Smooth muscle cell (in vitro differentiated cells): ENCODE results near the gene ZNF628. TPM values are rescaled to one million over a fixed set of nuclear protein-coding genes. Genes with fewer than 3 reads are reported as not detected.

ENCODE experiments used
- DNase-seq: peaks from one replicate; lab custom pipeline; 2025; ENCODE audit not compliant: unreplicated experiment; lab: John Stamatoyannopoulos, UW
- H2AFZ ChIP-seq: fragments of 200-600 bp; sonication (generic); 2 replicates; pipeline ENCODE4 v1.6.0; 2016; ENCODE audit warnings: antibody characterized with exemption, low read depth, mild to moderate bottlenecking
- H3F3A ChIP-seq: fragments of 200-600 bp; sonication (generic); 2 replicates; pipeline ENCODE4 v1.6.0; 2017; ENCODE audit warnings: antibody characterized with exemption, low read depth
- H3K27ac ChIP-seq: fragments of 200-600 bp; sonication (generic); 2 replicates; pipeline ENCODE4 v1.5.1; 2016; ENCODE audit warnings: low read depth, mild to moderate bottlenecking
- H3K27me3 ChIP-seq: fragments of 200-600 bp; sonication (generic); 2 replicates; pipeline ENCODE4 v1.6.1; 2016; ENCODE audit warnings: low read depth, mild to moderate bottlenecking
- H3K36me3 ChIP-seq: fragments of 200-600 bp; sonication (generic); 2 replicates; pipeline ENCODE4 v1.5.1; 2016; ENCODE audit warnings: low read depth
- H3K4me1 ChIP-seq: fragments of 200-600 bp; sonication (generic); 2 replicates; pipeline ENCODE4 v1.5.1; 2016; ENCODE audit warnings: low read depth
- H3K4me2 ChIP-seq: fragments of 200-600 bp; sonication (generic); 2 replicates; pipeline ENCODE4 v1.6.0; 2016; ENCODE audit warnings: mild to moderate bottlenecking
- H3K4me3 ChIP-seq: fragments of 200-600 bp; sonication (generic); 2 replicates; pipeline ENCODE4 v1.5.1; 2016; ENCODE audit warnings: mild to moderate bottlenecking
- H3K79me2 ChIP-seq: fragments of 200-600 bp; sonication (generic); 2 replicates; pipeline ENCODE4 v1.6.0; 2016; ENCODE audit warnings: low read depth, mild to moderate bottlenecking
- H3K9ac ChIP-seq: fragments of 200-600 bp; sonication (generic); 2 replicates; pipeline ENCODE4 v1.6.0; 2016; ENCODE audit warnings: low read depth
- H3K9me3 ChIP-seq: fragments of 200-600 bp; sonication (generic); replicated peaks from 2 replicates; pipeline ENCODE4 v1.5.1; 2016; ENCODE audit warnings: low read depth
- H4K20me1 ChIP-seq: fragments of 200-600 bp; sonication (generic); 2 replicates; pipeline ENCODE4 v1.6.0; 2016; ENCODE audit warnings: low read depth
- CTCF ChIP-seq: fragments of 200-600 bp; sonication (generic); IDR thresholded peaks from 2 replicates; pipeline ENCODE4 v1.5.1; 2017; ENCODE audit warnings: borderline replicate concordance, mild to moderate bottlenecking, antibody characterized with exemption; ENCODE audit not compliant: insufficient read depth, poor library complexity, severe bottlenecking
- WGBS: methylation state at CpG from one replicate; pipeline ENCODE4 v1.1.7; 2016; ENCODE audit warnings: low lambda C conversion rate; 5-methylcytosine and 5-hydroxymethylcytosine counted together
- polyA plus RNA-seq: library from polyadenylated mRNA; unstranded; fragments of >200 nt; fragmentation: Nextera tagmentation; extraction: Ambion mirVana; gene quantifications from 2 replicates; pipeline ENCODE4 v1.2.1, GENCODE V29; 2016
- total RNA-seq: library from RNA; depleted of rRNA; stranded (reverse); fragments of >200 nt; gene quantifications from 2 replicates; pipeline ENCODE4 v1.2.3, GENCODE V29; 2014

ZNF628 gene
- total and polyA plus RNA-seq, 2 experiments from 2014 or later, result 1.3 to 2.6 TPM

- WGBS, result 80% methylated on average over 11 of the region's 15 CpGs
These were observed 12.8 kb upstream of the ZNF628 start for GRCh38 chr19:55463583-55464031.

GRCh38 chr19:55464039-55464661 lies 12.3 kb upstream of the ZNF628 start:
- TF ChIP-seq CTCF, result no peak
- WGBS, result 85% methylated on average over 16 of the region's 23 CpGs
- DNase-seq, result no peak

More at GRCh38 chr19:55463583-55464031, 12.8 kb upstream of the ZNF628 start:
- Histone ChIP-seq H3K4me3 (no peak overlapping the region), H2AFZ (no peak overlapping the region), H3K27me3 (peaks cover 14% of the 10 kb centered on the region), H3K79me2 (no peaks in the 10 kb centered on the region), H3K27ac (no peak overlapping the region), H3K9me3 (no peaks in the 10 kb centered on the region), H3K4me2 (no peak overlapping the region), H4K20me1 (peaks cover 16% of the 10 kb centered on the region), H3K36me3 (no peaks in the 10 kb centered on the region), H3K4me1 (peaks cover 4% of the 10 kb centered on the region), H3F3A (peaks cover 12% of the 10 kb centered on the region), H3K9ac (no peak overlapping the region)
- no peak for DNase-seq
- no peak for TF ChIP-seq CTCF

DNA sequence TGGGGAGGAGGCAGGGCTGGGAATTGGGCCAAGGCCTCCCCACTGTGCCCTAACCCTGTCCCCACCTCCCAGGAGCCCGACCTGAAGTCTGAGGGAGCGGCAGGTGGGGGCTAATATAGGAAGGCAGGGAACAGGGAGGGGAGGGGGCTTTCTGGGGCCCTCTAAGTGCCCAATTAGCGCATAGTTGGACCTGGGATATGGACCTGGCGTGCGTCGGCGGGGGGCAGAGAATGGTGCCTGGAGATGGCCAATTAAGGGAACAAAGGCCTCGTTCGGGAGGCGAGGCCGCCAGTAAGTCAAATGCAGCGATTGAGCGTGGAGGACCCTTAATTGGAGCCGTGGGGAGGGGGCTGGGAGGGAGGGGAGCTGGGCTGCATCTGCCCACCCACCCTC lies 11.8 kb upstream of the ZNF628 start, which contains the start of gene C19orf85:
Gene C19orf85, minus strand, starts transcription at position 90 of the 393 bp plus-strand sequence. CDS start 197 bp downstream, outside the sequence.
- Histone ChIP-seq H3K9ac (no peak within 1 kb of the TSS), H3K36me3 (no peaks in the 10 kb centered on the region), H3K79me2 (no peaks in the 10 kb centered on the region), H3K27ac (no peak within 1 kb of the TSS), H3K27me3 (peaks cover 14% of the 10 kb centered on the region), H3K4me3 (no peak within 1 kb of the TSS), H4K20me1 (peaks cover 6% of the 10 kb centered on the region), H2AFZ (no peak within 1 kb of the TSS), H3K4me1 (peaks cover 4% of the 10 kb centered on the region), H3F3A (peaks cover 12% of the 10 kb centered on the region), H3K9me3 (no peaks in the 10 kb centered on the region), H3K4me2 (no peak within 1 kb of the TSS)
- DNase-seq, result no peak
- 58% methylated on average over 14 of the region's 14 CpGs for WGBS
- no peak for TF ChIP-seq CTCF

More at GRCh38 chr19:55464039-55464661, 12.3 kb upstream of the ZNF628 start:
- no peak overlapping the region for H3K27ac ChIP-seq
- no peak overlapping the region for H2AFZ ChIP-seq
- H3K9me3 ChIP-seq, result no peaks in the 10 kb centered on the region
- H3K79me2 ChIP-seq, result no peaks in the 10 kb centered on the region
- H3K4me1 ChIP-seq, result peaks cover 4% of the 10 kb centered on the region
- peaks cover 14% of the 10 kb centered on the region for H3K27me3 ChIP-seq
- peaks cover 11% of the 10 kb centered on the region for H4K20me1 ChIP-seq
- H3K4me3 ChIP-seq, result no peak overlapping the region
- no peaks in the 10 kb centered on the region for H3K36me3 ChIP-seq
- no peak overlapping the region for H3K9ac ChIP-seq
- H3F3A ChIP-seq, result peaks cover 12% of the 10 kb centered on the region
- no peak overlapping the region for H3K4me2 ChIP-seq
